ENCODE results near the gene NFATC1.

Gene NFATC1

GRCh38 chr18:79457239-79457638, 61.5 kb downstream of the NFATC1 start:
- DNase-seq (ENCODE audit: low read depth in 2 of 2), result no peak

- no peak for DNase-seq (ENCODE audit: low read depth in 2 of 2)
These were observed 61.9 kb downstream of the NFATC1 start for GRCh38 chr18:79457652-79458051.

GRCh38 chr18:79458131-79458838, 62.6 kb downstream of the NFATC1 start:
- no peak for DNase-seq (ENCODE audit: low read depth in 2 of 2)

GRCh38 chr18:79458917-79459803, 63.4 kb downstream of the NFATC1 start:
- DNase-seq (ENCODE audit: low read depth in 2 of 2), result no peak

DNA sequence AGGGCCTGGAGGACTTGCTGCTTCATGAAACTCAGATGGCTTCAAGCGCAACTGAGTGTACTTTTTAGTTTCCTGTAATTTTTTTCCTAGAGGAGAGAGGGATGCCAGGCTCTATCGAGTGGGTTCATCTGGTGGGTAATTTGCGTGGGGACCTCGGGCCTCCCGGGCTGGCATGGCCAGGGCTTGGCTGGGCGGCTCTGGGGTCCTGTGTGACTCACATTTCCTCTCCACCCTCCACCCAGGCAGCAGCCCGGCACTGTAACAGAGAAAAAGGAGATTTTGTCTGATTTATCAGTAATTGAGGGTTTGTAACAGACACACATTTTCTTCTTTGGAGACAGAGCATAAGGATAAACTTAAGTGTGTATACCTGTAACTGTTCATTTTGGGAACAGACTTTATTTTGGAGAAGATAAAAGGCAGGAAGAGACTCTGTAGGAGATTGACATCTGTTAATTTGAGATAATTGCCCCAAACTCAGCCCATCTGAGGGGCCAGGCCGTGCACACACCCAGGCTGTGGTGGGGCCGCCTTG, 64.3 kb downstream of the NFATC1 start:
- DNase-seq (ENCODE audit: low read depth in 2 of 2), result no peak

GRCh38 chr18:79460481-79461300, 65.0 kb downstream of the NFATC1 start:
- DNase-seq (ENCODE audit: low read depth in 2 of 2), result no peak

DNA sequence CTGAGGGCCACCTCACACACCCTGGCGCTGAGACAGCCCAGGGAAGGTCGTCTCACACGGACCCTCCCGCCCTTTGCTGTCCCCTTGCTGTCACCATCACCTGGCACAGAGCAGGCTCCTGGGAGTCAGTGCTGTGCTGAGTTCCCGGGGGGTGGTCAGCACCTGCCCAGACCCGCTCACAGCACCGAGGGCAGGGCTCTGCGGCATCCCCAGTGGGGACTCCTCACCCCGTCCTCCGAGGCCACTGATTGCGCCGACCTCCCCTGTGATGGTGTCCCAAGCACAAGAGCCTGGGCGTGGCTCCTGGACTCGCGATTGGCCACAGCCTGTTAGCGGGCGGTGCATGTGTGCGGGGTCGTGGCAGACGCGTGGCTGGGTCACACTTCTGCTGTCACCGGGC, 65.9 kb downstream of the NFATC1 start:
- no peak for DNase-seq (ENCODE audit: low read depth in 2 of 2)

- DNase-seq (ENCODE audit: low read depth in 2 of 2), result no peak
These were observed 67.8 kb downstream of the NFATC1 start for GRCh38 chr18:79463424-79463960.

DNA sequence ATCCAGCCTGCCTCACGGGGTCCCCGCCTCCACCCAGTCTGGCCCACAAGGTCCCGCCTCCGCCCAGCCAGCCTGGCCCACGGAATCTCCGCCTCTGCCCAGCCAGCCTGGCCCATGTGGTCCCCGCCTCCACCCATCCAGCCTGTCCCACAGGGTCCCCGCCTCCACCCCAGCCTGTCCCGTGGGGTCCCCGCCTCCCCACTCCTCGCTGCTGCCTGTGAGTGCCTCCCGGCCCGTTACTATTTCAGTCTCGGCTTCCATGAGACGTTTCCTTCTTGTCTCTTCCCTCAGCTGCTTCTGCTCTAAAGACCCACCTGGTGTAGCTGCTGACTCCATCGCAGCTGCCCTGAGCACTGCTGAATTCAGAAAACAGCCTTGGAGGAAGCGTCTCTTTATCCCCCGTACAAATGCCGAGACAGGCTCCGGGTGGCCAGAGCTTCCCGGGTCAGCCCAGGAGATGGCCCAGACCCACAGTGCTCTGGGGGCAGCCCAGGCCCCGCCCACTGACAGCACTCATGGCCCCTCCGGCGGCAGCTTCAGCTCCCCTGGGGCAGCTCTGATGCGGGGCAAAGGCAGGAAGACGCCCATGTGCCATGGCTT, 69.8 kb downstream of the NFATC1 start:
- no peak for DNase-seq (ENCODE audit: low read depth in 2 of 2)

GRCh38 chr18:79466591-79466990, 70.9 kb downstream of the NFATC1 start:
- no peak for DNase-seq (ENCODE audit: low read depth in 2 of 2)

DNA sequence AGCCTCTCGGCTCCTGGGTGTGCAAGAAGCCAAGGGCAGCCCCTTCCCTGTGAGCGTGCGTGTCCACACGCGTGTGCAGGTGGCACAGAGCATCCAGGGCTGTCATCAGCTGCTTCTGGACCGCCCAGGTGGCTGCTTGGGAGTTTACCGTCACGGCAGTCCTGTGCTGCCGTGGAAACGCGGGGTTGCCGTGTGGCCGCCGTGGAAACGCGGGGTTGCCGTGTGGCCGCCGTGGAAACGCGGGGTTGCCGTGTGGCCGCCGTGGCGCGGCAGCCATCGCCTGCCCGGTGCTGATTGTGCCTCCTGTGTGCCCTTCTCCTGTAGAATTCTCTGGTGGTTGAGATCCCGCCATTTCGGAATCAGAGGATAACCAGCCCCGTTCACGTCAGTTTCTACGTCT, 71.4 kb downstream of the NFATC1 start:
- DNase-seq (ENCODE audit: low read depth in 2 of 2), result no peak

DNA sequence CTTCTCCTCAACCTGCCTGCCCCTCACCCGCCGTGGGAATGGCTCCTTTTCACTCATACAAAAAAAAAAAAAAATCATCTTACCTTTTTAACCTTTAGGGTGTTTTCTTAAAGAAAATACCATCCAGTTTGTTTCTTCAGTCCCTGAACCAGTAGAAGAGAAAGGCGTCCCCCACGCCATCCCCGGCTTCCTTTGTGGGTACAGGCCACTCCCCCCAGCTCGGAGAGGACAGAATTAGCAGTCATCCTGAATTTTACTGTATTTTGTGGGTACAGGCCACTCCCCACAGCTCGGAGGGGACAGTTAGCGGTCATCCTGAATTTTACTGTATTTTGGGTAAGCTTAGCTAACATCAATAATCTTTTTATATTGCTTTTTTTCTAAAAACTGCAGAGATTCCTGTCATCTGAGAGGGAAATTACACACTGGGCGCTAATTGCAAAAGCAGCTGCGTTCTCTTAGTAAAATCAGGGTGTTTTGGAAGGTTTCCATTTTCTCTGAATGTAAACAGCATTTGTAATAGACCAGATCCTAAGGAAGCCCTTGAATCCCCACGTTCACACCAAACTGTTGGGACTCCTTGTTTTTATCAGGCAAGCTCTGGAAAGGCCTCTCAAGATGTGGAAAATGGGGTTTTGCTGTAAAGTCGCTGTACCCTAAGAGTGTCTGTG, 72.5 kb downstream of the NFATC1 start:
- DNase-seq (ENCODE audit: low read depth in 2 of 2), result no peak

DNA sequence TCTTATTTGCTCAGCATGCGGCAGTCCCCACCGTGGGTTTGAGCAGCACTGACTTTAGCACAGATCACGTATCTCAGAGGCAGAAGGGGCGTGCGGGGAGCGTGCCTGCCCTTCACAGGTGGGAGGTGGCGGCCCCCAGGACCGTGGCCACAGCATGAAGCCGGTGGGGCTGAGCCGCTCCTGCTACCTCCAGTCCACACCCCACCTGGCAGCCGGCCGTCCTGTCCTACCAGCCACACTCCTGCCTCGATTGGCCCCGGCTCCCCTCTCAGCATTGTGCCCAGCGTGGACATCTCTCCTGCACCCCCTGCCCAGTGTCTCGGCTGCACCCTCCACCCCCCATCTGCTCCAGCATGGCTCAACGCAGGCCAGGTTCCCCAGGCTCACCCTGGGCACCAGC, 73.6 kb downstream of the NFATC1 start:
- DNase-seq (ENCODE audit: low read depth in 2 of 2), result no peak

DNA sequence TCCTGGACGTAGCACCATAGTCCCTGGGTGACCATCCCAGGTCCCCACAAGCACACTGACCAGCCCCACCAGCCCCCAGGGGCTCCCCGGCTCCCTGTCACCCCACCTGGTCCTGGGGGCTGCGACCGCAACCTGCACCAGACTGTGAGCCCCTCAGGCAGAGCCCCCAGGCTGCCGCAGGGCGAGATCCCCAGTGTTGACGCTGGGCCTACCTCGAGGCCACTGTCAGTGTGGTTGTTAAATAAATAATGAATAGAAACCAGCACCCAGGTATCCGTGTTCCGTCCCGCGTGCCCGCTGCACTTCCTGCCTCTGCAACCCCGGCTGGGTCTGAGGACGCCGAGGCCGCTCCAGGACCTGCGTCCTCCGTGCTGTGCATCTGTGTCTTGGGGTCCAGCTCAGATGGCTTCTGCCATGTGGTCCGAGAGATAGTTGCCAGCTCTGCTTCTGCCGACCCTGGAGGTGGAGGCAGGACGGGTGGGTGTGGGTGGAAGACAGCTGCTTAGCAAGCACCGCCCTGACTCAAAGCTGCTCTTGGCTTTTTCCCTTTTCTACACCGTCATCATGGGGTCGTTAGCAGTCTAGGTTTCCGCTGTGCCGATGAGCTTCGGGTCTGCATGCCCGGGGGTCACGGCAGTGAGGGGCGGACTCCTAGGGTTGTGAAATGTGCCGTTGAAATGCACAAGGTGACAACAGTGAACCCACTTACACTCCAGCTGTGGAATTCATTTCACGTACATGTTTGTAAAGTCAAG, 74.2 kb downstream of the NFATC1 start:
- no peak for DNase-seq (ENCODE audit: low read depth in 2 of 2)

DNA sequence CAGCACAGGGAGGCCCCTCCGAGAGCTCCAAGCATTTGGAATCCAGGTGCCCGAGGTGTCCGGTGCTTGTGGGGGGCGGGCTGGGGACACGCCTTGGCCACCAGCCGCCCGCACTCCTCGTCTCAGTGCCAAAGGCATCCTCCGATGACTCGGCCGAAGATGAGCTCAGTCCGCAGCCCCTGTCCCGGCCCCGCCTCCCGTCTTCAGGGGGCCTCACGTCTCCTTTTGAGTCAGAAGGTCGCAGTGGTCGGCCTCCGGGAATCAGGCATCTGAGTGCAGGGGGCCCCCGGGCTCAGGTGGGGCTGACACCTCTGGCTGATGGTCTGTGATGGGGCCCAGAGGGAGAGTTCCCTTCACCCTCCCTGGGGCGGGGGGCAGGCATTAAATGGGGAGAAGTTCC, 74.8 kb downstream of the NFATC1 start:
- no peak for DNase-seq (ENCODE audit: low read depth in 2 of 2)

- no peak for DNase-seq (ENCODE audit: low read depth in 2 of 2)
These were observed 75.3 kb downstream of the NFATC1 start for GRCh38 chr18:79471046-79471445.

GRCh38 chr18:79471597-79471996, 75.9 kb downstream of the NFATC1 start:
- no peak for DNase-seq (ENCODE audit: low read depth in 2 of 2)

DNA sequence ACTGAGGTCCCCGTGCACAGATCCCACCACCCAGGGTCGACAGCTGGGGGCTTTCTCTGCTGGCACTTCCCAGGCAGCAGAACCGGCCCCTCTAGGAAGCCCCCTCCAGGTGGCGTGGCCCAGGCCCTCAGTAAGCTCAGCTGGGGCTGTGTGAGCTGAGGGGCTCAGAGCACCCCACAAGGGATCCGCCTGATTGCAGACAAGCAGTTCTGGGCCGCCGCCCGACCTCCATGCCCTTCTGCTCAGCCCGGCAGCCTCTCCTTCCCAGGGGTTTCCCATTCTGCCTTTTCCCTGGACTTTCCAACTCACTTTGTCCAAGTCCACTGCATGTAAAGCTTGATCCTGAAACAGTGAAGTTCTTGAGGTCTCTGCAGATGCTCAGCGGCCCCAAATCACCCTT, 76.4 kb downstream of the NFATC1 start:
- no peak for DNase-seq (ENCODE audit: low read depth in 2 of 2)

DNA sequence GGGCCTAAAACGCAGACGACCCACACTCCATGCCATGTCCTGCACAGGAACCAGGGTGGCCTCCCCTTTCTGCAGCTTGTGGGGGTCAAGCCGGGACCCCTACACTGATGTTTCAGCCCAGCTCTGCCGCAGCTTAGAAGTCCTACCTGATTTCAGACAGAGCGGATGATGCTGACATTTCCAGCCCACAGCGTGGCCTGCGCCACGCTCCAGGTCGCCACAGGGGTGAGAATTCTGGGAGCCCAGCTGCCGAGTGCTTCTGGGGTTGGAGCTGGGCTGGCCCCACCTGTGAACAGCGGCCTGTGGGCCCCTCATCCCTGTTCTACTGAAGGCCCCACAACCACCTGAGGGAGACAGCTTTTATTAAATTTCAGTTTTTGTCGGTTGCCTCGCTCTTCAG, 77.2 kb downstream of the NFATC1 start:
- DNase-seq (ENCODE audit: low read depth in 2 of 2), result no peak
